Left renal pelvis (tissue), 4 donors: ENCODE results near the gene SIK2. TPM values are rescaled to one million over a fixed set of nuclear protein-coding genes. Genes with fewer than 3 reads are reported as not detected.
"Not testable (repeated sequence)": the region's sequence is repeated elsewhere in the genome, so short reads cannot be mapped to it uniquely, and the experiment has no call there.

Source experiments
- DNase-seq, 4 donors: peaks; one replicate each; pipeline ENCODE4 v3.0.0-alpha.2; 2013; ENCODE audit warnings: low read depth in 4 of 4, low spot score in 3 of 4
- polyA plus RNA-seq, 4 donors: library from polyadenylated mRNA; unstranded; fragments of 120-200 nt; gene quantifications; one replicate each; pipeline ENCODE4 v1.2.1, GENCODE V29; 2013; ENCODE audit not compliant: insufficient read length in 4 of 4

SIK2 gene
- polyA plus RNA-seq, 4 donors = 15.6 to 25.0 (median 20.7) TPM

DNA sequence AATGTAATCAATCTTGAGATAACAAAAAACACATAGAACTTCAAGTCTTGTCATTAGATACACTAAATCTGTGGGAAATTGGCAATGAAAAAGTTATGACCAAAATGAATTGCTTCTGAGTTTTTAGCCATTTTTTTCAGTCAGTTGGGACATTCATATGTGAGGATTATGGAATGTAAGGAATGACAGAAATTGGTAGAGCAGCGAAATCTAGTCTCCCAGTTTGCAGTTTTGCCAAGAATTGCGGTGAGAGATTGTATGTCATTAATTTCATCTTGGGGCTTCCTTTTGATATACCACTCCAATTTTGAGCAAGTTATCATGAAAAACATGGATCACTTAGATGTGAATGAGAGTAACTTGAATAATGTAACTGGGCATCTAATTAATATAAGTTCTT, 49.9 kb downstream of the SIK2 start:
- no peak for DNase-seq

DNA sequence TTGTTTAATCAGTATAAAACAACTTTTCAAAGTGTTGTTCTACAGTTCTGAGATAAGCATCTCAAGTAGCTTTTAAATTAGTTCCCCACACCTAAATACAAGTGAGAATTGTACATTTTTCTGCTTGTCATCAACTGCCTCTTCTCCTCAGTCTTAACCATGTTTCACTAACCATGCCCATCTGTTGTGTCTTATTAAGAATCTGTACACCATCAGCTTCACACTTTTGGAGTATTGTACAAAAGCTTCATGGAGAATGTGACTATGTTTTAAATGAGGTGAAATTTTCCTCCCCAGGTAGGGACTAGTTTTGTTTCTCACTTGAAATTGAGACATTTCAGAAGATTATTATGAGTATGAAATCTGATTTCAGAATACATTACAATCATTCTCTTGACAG, 52.4 kb downstream of the SIK2 start:
- no peak for DNase-seq

DNA sequence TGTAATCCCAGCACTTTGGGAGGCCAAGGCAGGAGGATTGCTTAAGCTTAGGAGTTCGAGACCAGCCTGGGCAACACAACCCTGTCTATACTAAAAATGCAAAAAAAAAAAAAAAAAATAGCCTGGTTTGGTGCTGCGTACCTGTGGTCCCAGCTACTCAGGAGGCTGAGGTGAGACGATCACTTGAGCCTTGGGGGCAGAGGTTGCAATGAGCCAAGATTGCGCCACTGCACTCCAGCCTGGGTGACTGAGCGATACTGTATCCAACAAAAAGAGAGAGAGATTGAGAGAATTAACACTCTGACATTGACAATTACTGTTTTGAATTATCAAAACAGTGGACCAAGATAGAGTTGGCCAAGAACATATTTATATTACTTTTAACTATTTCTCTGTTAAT, 53.7 kb downstream of the SIK2 start:
- DNase-seq = no peak

DNA sequence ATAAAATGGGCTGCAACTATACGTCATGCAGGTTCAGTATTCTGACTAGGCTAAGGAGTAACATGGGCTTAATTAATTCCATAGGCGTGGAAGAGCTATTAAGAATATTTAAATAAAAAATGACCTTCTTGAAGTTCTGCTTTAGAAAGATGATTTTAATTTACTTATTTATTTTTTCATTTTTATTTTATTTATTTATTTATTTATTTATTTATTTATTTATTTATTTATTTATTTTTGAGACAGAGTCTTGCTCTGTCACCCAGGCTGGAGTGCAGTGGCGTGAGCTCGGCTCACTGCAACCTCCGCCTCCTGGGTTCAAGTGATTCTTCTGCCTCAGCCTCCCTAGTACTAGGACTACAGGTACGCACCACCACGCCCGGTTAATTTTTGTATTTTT, 55.7 kb downstream of the SIK2 start:
- not testable (repeated sequence) for DNase-seq

DNA sequence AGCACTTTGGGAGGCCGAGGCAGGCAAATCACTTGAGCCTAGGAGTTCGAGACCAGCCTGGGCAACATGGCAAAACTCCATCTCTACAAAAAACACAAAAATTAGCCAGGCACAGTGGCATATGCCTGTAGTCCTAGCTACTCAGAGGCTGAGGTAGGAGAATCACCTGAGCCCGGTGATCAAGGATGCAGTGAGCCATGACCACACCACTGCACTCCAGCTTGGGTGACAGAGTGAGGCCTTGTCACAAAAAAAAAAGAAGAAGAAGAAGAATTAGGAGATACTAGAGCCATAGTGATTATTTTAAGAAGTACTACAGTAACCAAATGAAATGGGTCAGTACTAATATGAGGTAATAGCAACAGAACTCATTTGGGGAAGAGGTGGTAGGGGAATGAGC, 56.2 kb downstream of the SIK2 start:
- DNase-seq = not testable (repeated sequence)

DNA sequence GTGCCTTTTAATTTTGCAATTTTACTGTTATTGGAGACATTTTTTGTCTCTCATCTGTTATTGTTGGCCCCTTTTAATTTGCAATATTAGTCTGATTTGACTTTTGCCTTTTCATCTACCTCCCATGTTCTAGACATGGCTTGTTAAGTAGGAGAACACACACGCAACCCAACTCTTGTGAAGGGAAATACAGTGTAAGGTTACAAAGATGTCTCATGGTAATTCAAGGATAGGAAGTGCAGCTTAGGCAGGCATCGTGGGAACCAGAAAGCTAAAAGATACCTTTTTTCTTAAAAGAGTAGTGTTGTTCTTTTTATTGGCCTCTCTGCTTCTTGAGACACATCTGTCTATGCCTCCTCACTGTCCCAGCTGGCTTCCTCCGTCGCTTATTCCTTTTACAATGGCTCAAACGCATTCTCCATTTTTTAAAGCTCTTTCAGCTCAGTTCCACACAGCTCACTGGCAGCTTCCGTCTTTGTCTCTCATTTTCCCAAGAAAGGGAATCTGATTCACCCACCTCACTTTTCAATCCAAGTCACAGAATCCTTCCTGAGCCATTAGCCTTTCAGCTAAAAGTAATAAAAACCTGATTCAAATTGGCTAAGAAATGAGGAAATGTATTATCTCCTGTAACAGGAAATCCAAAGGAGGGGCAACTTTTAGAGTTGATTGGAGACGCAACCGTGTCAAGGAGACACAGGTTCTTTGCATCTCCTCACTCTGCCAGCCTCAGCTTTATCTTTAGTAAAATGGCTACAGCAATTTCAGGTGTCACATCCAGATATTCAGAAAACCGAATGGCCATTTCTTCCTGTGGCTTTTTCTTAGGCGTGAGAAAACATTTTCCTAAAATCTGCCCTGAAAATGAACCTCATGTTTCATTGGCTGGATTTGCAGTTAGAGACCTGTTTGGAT, 57.2 kb downstream of the SIK2 start:
- no peak for DNase-seq

DNA sequence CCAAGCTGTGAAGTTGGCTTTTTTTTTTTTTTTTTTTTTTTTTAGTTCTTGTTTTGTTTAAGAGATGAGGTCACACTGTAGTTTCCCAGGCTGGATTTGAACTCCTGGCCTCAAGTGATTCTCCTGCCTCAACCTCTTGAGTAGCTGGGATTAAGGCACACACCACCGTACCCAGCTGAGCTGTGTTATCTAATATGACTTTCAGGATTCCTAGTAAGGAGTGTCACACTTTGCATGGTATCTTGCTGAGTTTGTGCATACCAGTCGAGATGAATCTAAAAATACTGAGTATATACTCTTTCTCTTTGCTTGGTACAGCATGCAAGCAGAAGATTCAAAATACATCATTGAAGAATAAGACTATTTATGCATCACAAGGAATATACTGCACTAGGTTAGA, 58.6 kb downstream of the SIK2 start:
- DNase-seq = no peak

DNA sequence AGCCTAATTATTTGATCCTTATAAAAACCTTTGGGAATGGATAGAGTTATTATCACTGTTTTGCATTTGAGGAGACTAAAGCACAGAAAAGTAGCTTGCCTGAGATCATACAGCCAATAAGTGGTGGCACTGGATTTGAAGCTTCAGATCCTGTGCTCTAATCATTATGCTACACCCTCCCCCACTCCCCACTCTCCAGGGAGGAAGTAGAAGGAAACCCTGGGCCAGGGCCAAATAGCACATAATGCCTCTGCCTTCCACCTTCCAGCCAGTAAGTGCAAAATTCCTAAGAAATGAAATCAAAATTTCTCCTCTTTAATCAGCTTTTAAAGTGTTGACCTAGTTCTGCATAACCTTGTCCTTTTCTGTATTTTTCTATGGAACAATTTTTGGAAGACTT, 61.6 kb downstream of the SIK2 start:
- no peak for DNase-seq

DNA sequence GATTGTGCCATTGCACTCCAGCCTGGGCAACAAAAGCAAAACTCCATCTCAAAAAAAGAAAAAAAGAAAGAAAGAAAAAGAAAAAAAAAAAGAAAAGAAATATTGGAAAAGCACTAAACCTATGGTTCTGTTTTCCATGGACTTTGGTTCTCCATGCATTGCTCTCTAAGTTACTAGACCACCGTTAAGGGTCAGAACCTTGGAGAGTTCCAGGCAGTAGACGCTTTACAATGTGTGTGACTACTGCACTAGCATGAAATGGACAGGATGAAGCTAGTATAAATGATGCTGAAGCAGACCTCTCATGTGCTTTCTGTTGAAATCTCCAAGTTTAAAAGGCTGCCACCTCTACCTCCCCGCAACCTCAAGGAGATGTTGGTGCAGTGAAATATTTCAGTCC, 63.5 kb downstream of the SIK2 start:
- DNase-seq = peak; percentile 25 to 61 (median 48)

DNA sequence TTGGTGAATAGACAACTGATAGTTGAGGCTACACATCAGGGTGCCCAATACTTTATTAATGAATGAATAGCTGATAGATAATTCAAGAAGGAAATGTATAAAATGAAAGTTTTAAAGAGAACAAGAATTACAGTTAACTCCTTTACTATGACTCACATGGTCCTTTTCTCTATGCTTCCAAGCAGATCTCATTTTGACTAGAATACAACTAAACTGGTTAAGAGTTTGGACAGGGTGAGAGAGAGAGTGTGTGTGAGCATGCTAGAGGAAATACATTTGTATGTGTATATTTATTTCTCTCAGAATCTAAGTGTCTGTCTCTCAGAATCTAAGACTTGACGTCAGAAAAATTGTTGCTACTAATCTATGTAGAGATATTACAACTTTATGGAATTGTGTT, 66.7 kb downstream of the SIK2 start:
- no peak for DNase-seq

DNA sequence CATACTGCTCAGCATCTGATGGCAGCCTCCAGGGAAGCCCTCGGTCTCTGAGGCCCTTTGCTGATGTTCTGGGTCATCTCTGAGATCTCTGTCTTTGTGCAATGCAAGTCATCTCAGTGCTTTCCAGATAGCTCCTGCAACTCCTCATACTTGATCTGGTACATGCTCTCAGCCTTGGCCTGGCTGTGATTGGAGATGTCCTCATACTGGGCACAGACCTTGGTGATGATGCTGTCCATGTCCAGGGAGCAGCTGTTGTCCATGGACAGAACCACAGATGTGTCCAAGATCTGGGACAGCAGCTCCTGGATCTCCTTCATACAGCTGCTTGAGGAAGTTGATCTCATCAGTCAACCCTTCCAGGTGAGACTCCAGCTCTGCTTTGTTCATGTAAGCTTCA, 69.1 kb downstream of the SIK2 start:
- no peak for DNase-seq

DNA sequence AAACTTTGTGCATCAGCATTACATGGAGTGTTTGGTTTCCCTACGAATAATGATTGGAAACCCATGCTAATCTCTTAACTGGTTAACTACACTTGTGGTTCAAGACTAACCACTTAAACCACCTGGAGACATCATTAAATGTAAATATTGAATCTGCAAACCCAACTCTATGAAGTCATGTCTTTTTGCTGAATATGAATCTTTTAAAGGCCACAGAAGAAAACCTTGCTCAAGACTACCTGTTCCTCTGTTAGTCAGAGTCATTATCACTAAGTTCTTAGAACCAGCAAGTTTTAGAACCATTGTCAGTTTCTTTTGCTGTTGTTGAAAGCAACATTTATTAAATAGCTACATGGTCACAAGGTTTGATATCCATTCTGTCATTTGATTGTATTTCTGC, 70.7 kb downstream of the SIK2 start:
- no peak for DNase-seq

DNA sequence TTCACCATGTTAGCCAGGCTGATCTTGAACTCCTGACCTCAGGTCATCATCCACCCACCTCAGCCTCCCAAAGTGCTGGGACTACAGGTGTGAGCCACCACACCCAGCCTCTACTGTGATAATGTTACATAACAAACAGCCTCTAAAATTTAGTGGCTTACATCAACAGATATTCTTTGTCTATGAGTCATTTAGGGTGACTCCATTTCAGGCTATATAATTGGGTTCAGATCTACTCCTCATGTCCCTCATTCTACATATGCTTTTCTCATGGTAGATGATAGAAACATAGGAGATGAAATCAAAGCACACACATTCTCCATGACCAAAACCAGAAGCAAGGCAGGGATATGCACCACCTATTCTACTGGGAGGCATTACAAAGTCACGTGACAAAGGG, 72.7 kb downstream of the SIK2 start:
- DNase-seq = no peak

DNA sequence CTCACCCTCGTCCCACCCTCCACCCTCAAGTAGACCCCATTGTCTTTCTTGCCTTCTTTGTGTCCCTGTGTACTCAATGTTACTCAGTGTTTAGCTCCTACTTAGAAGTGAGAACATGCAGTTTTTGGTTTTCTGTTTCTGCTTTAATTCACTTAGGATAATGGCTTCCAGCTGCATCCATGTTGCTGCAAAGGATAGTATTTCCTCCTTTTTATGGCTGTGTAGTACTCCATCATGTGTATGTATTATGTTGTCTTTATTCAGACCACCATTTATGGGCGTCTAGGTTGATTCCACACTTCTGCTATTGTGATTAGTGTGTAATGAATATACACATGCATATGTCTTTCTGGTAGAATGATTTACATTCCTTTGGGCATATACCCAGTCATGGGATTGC, 73.6 kb downstream of the SIK2 start:
- DNase-seq = no peak

DNA sequence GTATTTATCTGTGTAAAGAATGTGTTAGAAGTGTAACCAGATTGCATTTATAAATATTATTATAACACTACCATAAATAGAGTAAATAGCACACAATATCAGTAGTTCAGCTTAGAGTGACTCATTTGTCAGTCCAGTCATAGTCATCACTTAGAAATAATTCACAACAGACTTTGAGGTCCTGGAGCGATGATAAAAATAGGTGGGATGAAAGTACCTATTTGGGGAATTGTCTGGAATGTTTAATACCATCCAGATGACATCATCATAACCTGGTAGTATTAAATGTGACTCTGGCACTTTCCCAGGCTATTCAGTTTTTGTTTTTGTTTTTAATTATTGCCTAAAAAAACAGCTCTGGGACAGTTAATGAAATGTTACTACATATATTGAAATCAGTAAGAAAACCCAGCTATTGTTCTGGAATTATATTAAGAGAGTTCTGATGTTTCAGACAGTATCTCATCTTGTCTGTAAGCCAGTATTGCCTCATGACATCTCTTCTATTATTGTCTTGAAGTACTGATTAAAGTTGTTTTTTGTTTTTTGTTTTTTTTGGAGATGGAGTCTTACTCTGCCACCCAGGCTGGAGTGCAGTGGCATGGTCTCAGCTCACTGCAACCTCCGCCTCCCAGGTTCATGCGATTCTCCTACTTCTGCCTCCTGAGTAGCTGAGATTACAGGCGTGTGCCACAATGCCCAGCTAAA, 74.8 kb downstream of the SIK2 start:
- DNase-seq = no peak

DNA sequence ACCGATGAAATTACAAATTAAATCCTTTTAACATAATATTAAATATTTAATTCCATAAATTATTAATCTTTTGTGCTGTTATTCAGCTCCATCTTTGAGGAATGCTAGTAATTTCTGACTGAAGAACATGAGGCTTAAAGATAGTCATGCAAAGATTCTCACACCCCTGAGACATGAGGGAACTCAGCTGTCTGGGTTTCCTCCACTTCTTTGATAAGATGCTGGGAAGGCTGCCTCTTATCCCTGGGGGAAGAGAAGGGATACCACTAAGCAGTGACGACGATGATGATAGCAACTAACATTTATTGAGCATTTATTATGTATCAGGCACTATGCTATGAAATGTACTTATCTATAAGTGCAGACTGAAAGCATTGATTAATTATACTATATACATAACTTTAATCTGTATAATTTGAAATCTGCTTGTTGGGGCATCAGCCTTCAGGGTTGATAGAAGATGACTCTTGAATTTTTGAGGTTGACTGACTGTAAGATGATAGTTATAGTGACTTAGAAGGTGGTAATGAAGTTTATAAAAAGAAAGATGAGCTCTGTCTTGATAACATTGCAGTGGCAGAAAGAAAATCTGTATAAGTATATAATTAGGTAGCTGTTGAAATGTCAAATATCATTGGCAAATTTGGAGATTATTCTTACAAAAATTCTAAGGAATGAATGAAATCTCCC, 78.4 kb downstream of the SIK2 start:
- no peak for DNase-seq

DNA sequence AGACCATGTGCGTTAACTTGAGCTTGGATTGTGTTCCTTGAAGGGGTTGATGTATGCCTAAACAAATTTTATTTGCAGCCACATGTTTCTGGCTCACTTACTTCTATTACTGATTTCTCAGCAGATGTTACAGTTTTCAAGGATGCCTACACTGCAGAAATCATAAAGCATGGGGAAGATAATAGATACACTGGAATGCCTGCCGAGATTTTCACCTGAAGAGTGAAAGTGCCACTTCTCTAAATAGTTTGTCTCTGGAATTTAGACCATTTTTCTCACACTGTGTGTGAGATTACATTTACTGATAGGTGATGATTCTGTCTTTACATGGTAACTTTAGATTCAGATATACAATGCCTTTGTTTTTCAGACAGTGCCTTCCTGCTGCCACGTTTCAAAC, 81.6 kb downstream of the SIK2 start:
- no peak for DNase-seq

DNA sequence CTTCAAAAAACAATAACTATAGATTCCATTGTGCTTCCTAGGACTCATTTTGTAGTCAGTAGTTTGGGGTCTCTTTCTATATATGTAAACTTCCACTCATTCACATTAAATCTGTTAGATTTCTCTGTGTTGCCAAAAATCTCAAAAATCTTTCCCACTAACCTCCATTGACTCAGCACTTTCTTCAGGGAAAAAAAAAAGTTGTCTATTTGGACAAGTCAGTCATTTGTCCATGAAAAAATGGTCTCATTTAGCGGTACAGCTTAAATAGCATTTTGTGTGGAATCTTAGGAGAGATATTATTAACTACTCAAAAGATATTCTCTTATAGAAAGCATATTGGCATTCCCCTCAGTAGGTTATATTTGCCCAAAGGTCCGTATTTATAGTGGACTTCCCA, 82.0 kb downstream of the SIK2 start:
- DNase-seq = no peak

DNA sequence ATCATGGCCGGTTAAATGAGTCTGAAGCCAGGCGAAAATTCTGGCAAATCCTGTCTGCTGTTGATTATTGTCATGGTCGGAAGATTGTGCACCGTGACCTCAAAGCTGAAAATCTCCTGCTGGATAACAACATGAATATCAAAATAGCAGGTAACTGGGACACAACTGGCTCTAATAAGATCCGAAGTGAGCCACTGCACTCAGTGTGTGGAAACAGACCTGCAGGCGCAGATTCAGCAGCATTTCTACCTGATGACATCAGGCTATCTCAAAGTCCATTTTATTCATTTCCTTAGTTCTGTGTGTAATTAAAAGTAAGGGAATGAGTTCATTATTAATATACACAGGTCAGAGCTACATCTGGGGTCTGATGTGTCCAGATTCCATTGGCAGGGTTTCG, 85.8 kb downstream of the SIK2 start:
- no peak for DNase-seq

DNA sequence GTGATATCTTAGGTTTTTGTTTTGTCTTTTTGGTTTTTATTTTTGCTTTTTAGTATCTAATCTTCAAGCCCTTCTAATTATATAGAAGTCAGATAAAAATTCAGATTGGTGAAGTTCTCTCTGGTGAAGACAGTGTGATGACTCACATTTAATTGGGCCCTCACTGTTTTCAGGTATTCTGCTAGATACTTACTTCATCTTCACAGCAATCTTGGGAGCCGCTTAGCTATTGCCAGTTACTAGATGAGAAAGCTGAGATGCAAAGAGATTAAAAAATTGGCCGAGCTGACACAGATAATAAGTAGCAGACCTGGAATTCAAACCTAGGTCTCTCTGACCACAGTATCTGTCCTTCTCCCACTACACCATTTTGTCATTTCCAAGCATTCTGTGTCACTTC, 88.9 kb downstream of the SIK2 start:
- DNase-seq = no peak

DNA sequence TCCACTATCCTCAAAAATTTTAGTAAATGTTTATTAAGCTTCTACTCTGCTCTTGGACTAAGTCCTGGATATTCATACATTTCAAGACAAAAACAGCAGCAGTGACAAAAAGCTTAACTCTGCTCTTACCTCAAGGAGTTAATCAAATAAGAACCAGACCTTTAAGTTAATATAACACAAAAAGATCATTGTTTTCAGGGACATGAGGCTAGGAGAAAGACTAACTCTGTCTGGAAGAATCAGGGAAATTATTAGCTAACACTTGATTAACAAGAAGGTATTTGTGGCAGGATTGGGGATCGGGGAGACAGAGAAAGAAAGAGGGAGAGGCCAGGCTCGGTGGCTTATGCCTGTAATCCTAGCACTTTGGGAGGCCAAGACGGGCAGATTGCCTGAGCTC, 89.5 kb downstream of the SIK2 start:
- DNase-seq = no peak
